NCI-H1436 treated with DMSO at 0.1 percent for 48 hours (cell line): ENCODE results near the gene ZC3H12A.
"Not testable (repeated sequence)": the region's sequence is repeated elsewhere in the genome, so short reads cannot be mapped to it uniquely, and the experiment has no call there.

Experiments used
- DNase-seq: peaks from one replicate; lab custom pipeline; 2025; lab: John Stamatoyannopoulos, UW

ZC3H12A gene

GRCh38 chr1:37502104-37502503 lies 27.7 kb downstream of the ZC3H12A start:
- no peak for DNase-seq

- not testable (repeated sequence) for DNase-seq
These were observed 28.4 kb downstream of the ZC3H12A start for GRCh38 chr1:37502791-37503190.

GRCh38 chr1:37506740-37507139 lies 32.4 kb downstream of the ZC3H12A start:
- no peak for DNase-seq

- no peak for DNase-seq
These were observed 34.8 kb downstream of the ZC3H12A start for GRCh38 chr1:37509181-37509580.

GRCh38 chr1:37513795-37514349 lies 39.5 kb downstream of the ZC3H12A start:
- no peak for DNase-seq

- DNase-seq, result no peak
These were observed 40.2 kb downstream of the ZC3H12A start, which contains the start of gene MEAF6 for GRCh38 chr1:37514350-37515184. MEAF6 (minus strand) TSS chr1:37514766; CDS start chr1:37514746, 20 bp downstream.

- DNase-seq, result no peak
These were observed 41.0 kb downstream of the ZC3H12A start for GRCh38 chr1:37515185-37516034.

- no peak for DNase-seq
These were observed 43.2 kb downstream of the ZC3H12A start for GRCh38 chr1:37517569-37517968.

GRCh38 chr1:37518241-37518640 lies 43.9 kb downstream of the ZC3H12A start:
- DNase-seq, result not testable (repeated sequence)

- not testable (repeated sequence) for DNase-seq
These were observed 44.5 kb downstream of the ZC3H12A start for GRCh38 chr1:37518929-37519328.

GRCh38 chr1:37519613-37520012 lies 45.2 kb downstream of the ZC3H12A start:
- DNase-seq, result no peak

- DNase-seq, result not testable (repeated sequence)
These were observed 55.5 kb downstream of the ZC3H12A start for GRCh38 chr1:37529888-37530287.

- DNase-seq, result not testable (repeated sequence)
These were observed 58.2 kb downstream of the ZC3H12A start for GRCh38 chr1:37532418-37533156.

- DNase-seq, result no peak
These were observed 59.1 kb downstream of the ZC3H12A start for GRCh38 chr1:37533317-37534093.
